Occipital lobe (tissue), 3 donors: ENCODE data around the gene ADGRG7. TPM values are rescaled to one million over a fixed set of nuclear protein-coding genes. Genes with fewer than 3 reads are reported as not detected.

Source experiments
- DNase-seq: peaks from one replicate; lab custom pipeline; 2025; lab: John Stamatoyannopoulos, UW
- small RNA-seq: library from RNA; depleted of rRNA; stranded (forward); fragments of <200 nt; gene quantifications from one replicate; pipeline ENCODE3, GENCODE V24; 2014
- total RNA-seq: library from RNA; depleted of rRNA; stranded (reverse); fragments of >200 nt; gene quantifications from one replicate; pipeline ENCODE4 v1.2.3, GENCODE V29; 2014

The ADGRG7 gene
- total RNA-seq, 1 donor from 2014 or later, result not detected

DNA sequence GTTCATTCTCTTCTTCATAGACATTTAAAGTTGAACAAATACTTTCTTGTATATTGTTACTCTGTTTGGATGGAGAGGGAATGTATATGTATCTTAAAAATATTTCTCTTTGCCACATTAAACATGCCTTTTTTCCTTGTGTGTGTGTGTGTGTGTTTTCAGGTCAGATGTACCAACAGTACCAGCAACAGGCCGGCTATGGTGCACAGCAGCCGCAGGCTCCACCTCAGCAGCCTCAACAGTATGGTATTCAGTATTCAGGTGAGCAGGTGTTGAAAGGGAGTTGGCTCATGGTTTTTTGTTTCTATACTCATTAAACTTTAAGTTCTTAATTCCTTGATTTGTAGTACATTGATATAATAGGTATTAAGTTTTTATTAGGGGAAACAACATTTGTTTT is 135.3 kb downstream of the ADGRG7 start:
- no peak for DNase-seq

Small RNAs within 50 kb of the gene (small RNA-seq; reads per million reads assigned to genes)
- not detected for gene RF00322

Other genes starting within 250 kb of the ADGRG7 start
- 125 TPM for gene TOMM70, start 208.5 kb upstream of the ADGRG7 start, total RNA-seq
- 6.4 TPM for gene LNP1, start 208.1 kb upstream of the ADGRG7 start, total RNA-seq
- gene TMEM45A, start 117.0 kb upstream of the ADGRG7 start, total RNA-seq, result 3.0 TPM
- 64.3 TPM for gene TFG, start 99.9 kb downstream of the ADGRG7 start, total RNA-seq